Endothelial cell of umbilical vein (primary cell): ENCODE data around the gene TM4SF18. TPM values are rescaled to one million over a fixed set of nuclear protein-coding genes. Genes with fewer than 3 reads are reported as not detected.

ENCODE experiments used
- BruUV-seq: library from RNA; stranded (reverse); fragments of 400-500 nt; replicated peaks from 2 replicates; lab custom pipeline; 2021; lab: Mats Ljungman, UMichigan
- CTCF ChIA-PET: fragments of 300-600, 350-600 bp; sonication (Branson Sonifier 250); formaldehyde crosslinking; loops from one replicate; lab custom pipeline; 2021; ENCODE audit warnings: antibody characterized with exemption, inconsistent platforms; lab: Charles Lee
- POLR2A ChIA-PET: fragments of 300-600, 350-600 bp; sonication (Branson Sonifier 250); formaldehyde crosslinking; loops from one replicate; lab custom pipeline; 2021; ENCODE audit warnings: antibody characterized with exemption, inconsistent platforms; lab: Charles Lee
- DNase-seq: peaks from one replicate; pipeline ENCODE4 v3.0.0-alpha.2; 2011; ENCODE audit warnings: low read depth, low spot score
- FAIRE-seq: peaks from 2 replicates; lab custom pipeline; 2011; peaks lifted over from hg19 to GRCh38; lab: Jason Lieb, UNC
- H2AFZ ChIP-seq: 2 replicates; pipeline ENCODE4 v1.6.0; 2012; ENCODE audit warnings: low read depth, low read length, control low read depth, inconsistent platforms
- H3K27ac ChIP-seq: 2 replicates; pipeline ENCODE4 v1.5.1; 2011; ENCODE audit warnings: low read depth, mild to moderate bottlenecking, control low read depth, low read length, moderate library complexity; ENCODE audit not compliant: insufficient read depth
- H3K27me3 ChIP-seq, 2 experiments: 2 replicates each; pipeline versions ENCODE4 v1.6.0 to v1.6.1; 2011; ENCODE audit warnings: low read length in 2 of 2, mixed read lengths in 1 of 2; ENCODE audit not compliant: control insufficient read depth in 2 of 2, insufficient read depth in 2 of 2
- H3K36me3 ChIP-seq, 2 experiments: 2 replicates in 1 of 2; 3 replicates in 1 of 2; pipeline ENCODE4 v1.5.1; 2011; ENCODE audit warnings: low read length in 2 of 2, mild to moderate bottlenecking in 1 of 2, moderate library complexity in 1 of 2; ENCODE audit not compliant: control insufficient read depth in 2 of 2, insufficient read depth in 2 of 2; ENCODE audit errors: extremely low read depth in 1 of 2
- H3K4me1 ChIP-seq: 3 replicates; pipeline ENCODE4 v1.5.1; 2011; ENCODE audit warnings: mild to moderate bottlenecking, low read length; ENCODE audit not compliant: control insufficient read depth, insufficient read depth; ENCODE audit errors: extremely low read depth
- H3K4me2 ChIP-seq: 2 replicates; pipeline ENCODE4 v1.6.1; 2011; ENCODE audit warnings: low read length, control low read depth, mixed read lengths; ENCODE audit not compliant: insufficient read depth
- H3K4me3 ChIP-seq, 3 experiments: fragments of 200-600 bp in 1 of 3; sonication (generic), shearing (Covaris generic) in 1 of 3; replicated peaks in 1 of 3; 2 replicates each; pipeline ENCODE4 v1.5.1; 2011 to 2016; ENCODE audit warnings: control low read depth in 3 of 3, low read length in 3 of 3, mild to moderate bottlenecking in 2 of 3, inconsistent platforms in 1 of 3, low read depth in 1 of 3, moderate library complexity in 1 of 3; ENCODE audit not compliant: insufficient read depth in 1 of 3
- H3K79me2 ChIP-seq: 2 replicates; pipeline ENCODE4 v1.6.0; 2012; ENCODE audit warnings: low read length, inconsistent platforms; ENCODE audit not compliant: control insufficient read depth, insufficient read depth
- H3K9ac ChIP-seq: replicated peaks from 2 replicates; pipeline ENCODE3; 2011; ENCODE audit warnings: low read length, control low read depth; ENCODE audit not compliant: insufficient read depth; ENCODE audit errors: extremely low read depth
- H3K9me1 ChIP-seq: replicated peaks from 3 replicates; pipeline ENCODE4 v1.6.0; 2011; ENCODE audit warnings: mild to moderate bottlenecking, low read length; ENCODE audit not compliant: control insufficient read depth, insufficient read depth; ENCODE audit errors: extremely low read depth
- H3K9me3 ChIP-seq: replicated peaks from 2 replicates; pipeline ENCODE4 v1.5.1; 2012; ENCODE audit warnings: low read length, inconsistent platforms; ENCODE audit not compliant: control insufficient read depth, insufficient read depth
- H4K20me1 ChIP-seq: replicated peaks from 2 replicates; pipeline ENCODE3; 2011; ENCODE audit warnings: mild to moderate bottlenecking, low read length; ENCODE audit not compliant: control insufficient read depth, insufficient read depth; ENCODE audit errors: extremely low read depth
- CTCF ChIP-seq, 2 donors: IDR thresholded peaks; 1 replicate in 1 of 2; 2 replicates in 1 of 2; pipeline ENCODE4 v1.5.1; 2011; ENCODE audit warnings: low read length in 2 of 2, mild to moderate bottlenecking in 2 of 2, moderate library complexity in 2 of 2, control low read depth in 1 of 2, inconsistent platforms in 1 of 2, low read depth in 1 of 2; ENCODE audit not compliant: insufficient read depth in 1 of 2; ENCODE audit errors: extremely low read depth in 1 of 2
- EZH2 ChIP-seq: IDR thresholded peaks from 2 replicates; pipeline ENCODE4 v1.6.1; 2012; ENCODE audit warnings: borderline replicate concordance, low read depth, mild to moderate bottlenecking, moderate library complexity, low read length, inconsistent platforms; ENCODE audit not compliant: severe bottlenecking
- FOS ChIP-seq: IDR thresholded peaks from 2 replicates; pipeline ENCODE4 v1.6.1; 2011; ENCODE audit warnings: mild to moderate bottlenecking, low read length, moderate library complexity, borderline replicate concordance; ENCODE audit not compliant: insufficient read depth
- GATA2 ChIP-seq: IDR thresholded peaks from 2 replicates; pipeline ENCODE4 v1.7.0; 2011; ENCODE audit warnings: low read depth, mild to moderate bottlenecking, moderate library complexity, mixed read lengths, low read length; ENCODE audit not compliant: insufficient read length, insufficient read depth
- JUN ChIP-seq: IDR thresholded peaks from 2 replicates; pipeline ENCODE4 v1.6.1; 2011; ENCODE audit warnings: borderline replicate concordance, low read depth; ENCODE audit not compliant: insufficient read length, insufficient read depth
- MAX ChIP-seq: IDR thresholded peaks from 2 replicates; pipeline ENCODE4 v1.6.1; 2011; ENCODE audit not compliant: insufficient read depth, insufficient read length
- MYC ChIP-seq: IDR thresholded peaks from one replicate; pipeline ENCODE4 v1.6.1; 2011; ENCODE audit warnings: mild to moderate bottlenecking, low read depth, low read length
- POLR2A ChIP-seq: IDR thresholded peaks from 2 replicates; pipeline ENCODE4 v1.6.1; 2012; ENCODE audit warnings: low read depth, mild to moderate bottlenecking, control low read depth, low read length
- POLR2AphosphoS5 ChIP-seq: IDR thresholded peaks from 2 replicates; pipeline ENCODE4 v1.6.1; 2012; ENCODE audit warnings: low read depth, mild to moderate bottlenecking, control low read depth, low read length, moderate library complexity; ENCODE audit not compliant: insufficient read depth
- dilution Hi-C: fragments of 300-500 bp; cut with MboI; formaldehyde crosslinking; loops from one replicate; pipeline ENCODE4 v1.15.0; 2019; ENCODE audit warnings: low sequenced_read_pairs; ENCODE audit not compliant: extremely low pct_ligation_motif_present
- intact Hi-C: fragments of 100-400 bp; cut with micrococcal nuclease; formaldehyde crosslinking; loops from one replicate; pipeline ENCODE4 v1.10.0; 2022
- polyA plus RNA-seq, 4 experiments: library from polyadenylated mRNA; depleted of rRNA in 3 of 4; stranded (reverse) in 3 of 4; unstranded in 1 of 4; fragments of >200 nt; gene quantifications; 2 replicates each; pipeline versions ENCODE4 v1.2.1 to v1.2.3, GENCODE V29; 2011 to 2012; ENCODE audit warnings: missing spikeins in 1 of 4
- total RNA-seq: library from RNA; stranded (reverse); gene quantifications from 2 replicates; pipeline ENCODE4 v1.2.3, GENCODE V29; 2021

Gene TM4SF18
- total and polyA plus RNA-seq, 2 donors (not counting 3 experiments of a cell fraction or from before 2014, with no cell fraction given) = 158 to 163 TPM

- BruUV-seq = no TSS peak
- DNase-seq (no peak), FAIRE-seq (no peak)
- intact Hi-C loops = no loop called here
- ChIA-PET CTCF (no interaction called here), POLR2A (no interaction called here)
- dilution Hi-C loops = no loop called here
- Histone ChIP-seq H3K9ac (no peak overlapping the region), H3K4me3 (no peak overlapping the region), H3K36me3 (no peaks in the 10 kb centered on the region), H3K27me3 (no peaks in the 10 kb centered on the region), H3K79me2 (no peaks in the 10 kb centered on the region), H2AFZ (no peak overlapping the region), H4K20me1 (no peaks in the 10 kb centered on the region), H3K9me3 (no peaks in the 10 kb centered on the region), H3K4me2 (no peak overlapping the region), H3K9me1 (no peaks in the 10 kb centered on the region), H3K4me1 (no peaks in the 10 kb centered on the region), H3K27ac (no peak overlapping the region)
- TF ChIP-seq POLR2AphosphoS5 = no peak
- TF ChIP-seq EZH2 = no peak
- no peak for TF ChIP-seq MYC
- no peak for TF ChIP-seq JUN
- TF ChIP-seq FOS = no peak
- TF ChIP-seq GATA2 = no peak
- TF ChIP-seq CTCF (IDR thresholded peaks at IDR 0.05; ENCODE audit: extremely low read depth in 1 of 2, insufficient read depth in 1 of 2, low read depth in 1 of 2, low read length in 2 of 2) = no peak
- no peak for TF ChIP-seq MAX
- no peak for TF ChIP-seq POLR2A
Measured at GRCh38 chr3:149284034-149284433, 49.4 kb downstream of the TM4SF18 start.
